ENCODE data around the gene PLCD1. TPM values are rescaled to one million over a fixed set of nuclear protein-coding genes. Genes with fewer than 3 reads are reported as not detected.
"Not testable (repeated sequence)": the region's sequence is repeated elsewhere in the genome, so short reads cannot be mapped to it uniquely, and the experiment has no call there.

PLCD1 gene
- total RNA-seq, 2 donors from 2014 or later, result 61.8 to 67.1 TPM

- no peaks in the 10 kb centered on the region for H3K9me3 ChIP-seq (ENCODE audit: control insufficient read depth, low read length, poor library complexity, severe bottlenecking)
- ATAC-seq (no peak), DNase-seq (no peak)
- Mint-ChIP-seq H3K4me1 (peaks cover 4% of the 10 kb centered on the region), H3K27ac (no peak overlapping the region), H3K27me3 (no peaks in the 10 kb centered on the region), H3K36me3 (ENCODE audit: low read depth) (peaks cover 12% of the 10 kb centered on the region), H3K4me3 (no peak overlapping the region)
Observed at GRCh38 chr3:38047896-38048295, 18.5 kb upstream of the PLCD1 start.

GRCh38 chr3:38046821-38047220 is 17.4 kb upstream of the PLCD1 start:
- peaks cover 14% of the 10 kb centered on the region for H3K36me3 Mint-ChIP-seq (ENCODE audit: low read depth)
- DNase-seq, result no peak
- H3K27me3 Mint-ChIP-seq, result no peaks in the 10 kb centered on the region
- H3K4me3 Mint-ChIP-seq, result no peak overlapping the region
- peak overlapping the region; percentile 45 for H3K27ac Mint-ChIP-seq
- no peak for ATAC-seq
- no peaks in the 10 kb centered on the region for H3K9me3 ChIP-seq (ENCODE audit: control insufficient read depth, low read length, poor library complexity, severe bottlenecking)
- peaks cover 6% of the 10 kb centered on the region for H3K4me1 Mint-ChIP-seq

GRCh38 chr3:38046027-38046426 is 16.6 kb upstream of the PLCD1 start:
- no peaks in the 10 kb centered on the region for H3K9me3 ChIP-seq (ENCODE audit: control insufficient read depth, low read length, poor library complexity, severe bottlenecking)
- DNase-seq, result no peak
- Mint-ChIP-seq H3K36me3 (ENCODE audit: low read depth) (peaks cover 14% of the 10 kb centered on the region), H3K4me3 (no peak overlapping the region), H3K27ac (peak overlapping the region; percentile 32), H3K27me3 (no peaks in the 10 kb centered on the region), H3K4me1 (peaks cover 6% of the 10 kb centered on the region)
- no peak for ATAC-seq

- Mint-ChIP-seq H3K27ac (no peak overlapping the region), H3K4me1 (peaks cover 21% of the 10 kb centered on the region), H3K36me3 (ENCODE audit: low read depth) (peaks cover 11% of the 10 kb centered on the region), H3K4me3 (no peak overlapping the region), H3K27me3 (no peaks in the 10 kb centered on the region)
- DNase-seq (no peak), ATAC-seq (no peak)
- no peaks in the 10 kb centered on the region for H3K9me3 ChIP-seq (ENCODE audit: control insufficient read depth, low read length, poor library complexity, severe bottlenecking)
Observed at GRCh38 chr3:38043486-38043885, 14.0 kb upstream of the PLCD1 start.

GRCh38 chr3:38040401-38040800 is 11.0 kb upstream of the PLCD1 start:
- Mint-ChIP-seq H3K36me3 (ENCODE audit: low read depth) (peaks cover 3% of the 10 kb centered on the region), H3K27ac (peak overlapping the region; percentile 91), H3K27me3 (no peaks in the 10 kb centered on the region), H3K4me3 (peak overlapping the region; percentile 53), H3K4me1 (peaks cover 32% of the 10 kb centered on the region)
- no peaks in the 10 kb centered on the region for H3K9me3 ChIP-seq (ENCODE audit: control insufficient read depth, low read length, poor library complexity, severe bottlenecking)
- ATAC-seq (no peak), DNase-seq (no peak)

- Mint-ChIP-seq H3K27ac (peak overlapping the region; percentile 91), H3K4me3 (peak overlapping the region; percentile 53), H3K36me3 (ENCODE audit: low read depth) (peaks cover 3% of the 10 kb centered on the region), H3K4me1 (peaks cover 32% of the 10 kb centered on the region), H3K27me3 (no peaks in the 10 kb centered on the region)
- H3K9me3 ChIP-seq (ENCODE audit: control insufficient read depth, low read length, poor library complexity, severe bottlenecking), result no peaks in the 10 kb centered on the region
- ATAC-seq (peak; percentile 62), DNase-seq (peak in 2 of 3 donors; percentile 38 to 53)
Observed at GRCh38 chr3:38039899-38040261, 10.4 kb upstream of the PLCD1 start.

GRCh38 chr3:38039101-38039898 is 9.9 kb upstream of the PLCD1 start, which contains the start of gene DLEC1:
TSS of gene DLEC1 (plus strand) at chr3:38039208. CDS start at chr3:38039226, 18 bp downstream.
- Mint-ChIP-seq H3K27me3 (no peaks in the 10 kb centered on the region), H3K36me3 (ENCODE audit: low read depth) (peaks cover 3% of the 10 kb centered on the region), H3K4me1 (peaks cover 34% of the 10 kb centered on the region), H3K27ac (peak within 1 kb of the TSS; percentile 91), H3K4me3 (peak within 1 kb of the TSS; percentile 53)
- H3K9me3 ChIP-seq (ENCODE audit: control insufficient read depth, low read length, poor library complexity, severe bottlenecking), result no peaks in the 10 kb centered on the region
- DNase-seq (peak; percentile 61 to 75 (median 72)), ATAC-seq (peak; percentile 68)

GRCh38 chr3:38038447-38038911 is 9.0 kb upstream of the PLCD1 start:
- H3K27ac Mint-ChIP-seq, result peak overlapping the region; percentile 91
- DNase-seq (peak in 1 of 3 donors; percentile 31), ATAC-seq (peak; percentile 67)
- H3K9me3 ChIP-seq (ENCODE audit: control insufficient read depth, low read length, poor library complexity, severe bottlenecking), result no peaks in the 10 kb centered on the region
- peaks cover 35% of the 10 kb centered on the region for H3K4me1 Mint-ChIP-seq
- peaks cover 3% of the 10 kb centered on the region for H3K36me3 Mint-ChIP-seq (ENCODE audit: low read depth)
- no peaks in the 10 kb centered on the region for H3K27me3 Mint-ChIP-seq
- peak overlapping the region; percentile 53 for H3K4me3 Mint-ChIP-seq

- no peaks in the 10 kb centered on the region for H3K36me3 Mint-ChIP-seq (ENCODE audit: low read depth)
- peak overlapping the region; percentile 37 for H3K4me3 Mint-ChIP-seq
- H3K27ac Mint-ChIP-seq, result peak overlapping the region; percentile 91
- no peaks in the 10 kb centered on the region for H3K27me3 Mint-ChIP-seq
- H3K9me3 ChIP-seq (ENCODE audit: control insufficient read depth, low read length, poor library complexity, severe bottlenecking), result no peaks in the 10 kb centered on the region
- ATAC-seq, result no peak
- DNase-seq, result no peak
- H3K4me1 Mint-ChIP-seq, result peaks cover 41% of the 10 kb centered on the region
Observed at GRCh38 chr3:38036906-38037305, 7.5 kb upstream of the PLCD1 start.

GRCh38 chr3:38036286-38036685 is 6.8 kb upstream of the PLCD1 start:
- H3K9me3 ChIP-seq (ENCODE audit: control insufficient read depth, low read length, poor library complexity, severe bottlenecking), result no peaks in the 10 kb centered on the region
- H3K27ac Mint-ChIP-seq, result peak overlapping the region; percentile 91
- peaks cover 47% of the 10 kb centered on the region for H3K4me1 Mint-ChIP-seq
- H3K27me3 Mint-ChIP-seq, result no peaks in the 10 kb centered on the region
- DNase-seq (no peak), ATAC-seq (no peak)
- no peak overlapping the region for H3K4me3 Mint-ChIP-seq
- H3K36me3 Mint-ChIP-seq (ENCODE audit: low read depth), result no peaks in the 10 kb centered on the region

- not testable (repeated sequence) for H3K27me3 Mint-ChIP-seq, H3K27ac Mint-ChIP-seq
Observed at GRCh38 chr3:38034335-38034734, 4.9 kb upstream of the PLCD1 start.

GRCh38 chr3:38033586-38033985 is 4.1 kb upstream of the PLCD1 start:
- not testable (repeated sequence) for H3K36me3 Mint-ChIP-seq (ENCODE audit: low read depth); H3K4me3 Mint-ChIP-seq; DNase-seq; H3K27me3 Mint-ChIP-seq; ATAC-seq; H3K27ac Mint-ChIP-seq; H3K9me3 ChIP-seq (ENCODE audit: control insufficient read depth, low read length, poor library complexity, severe bottlenecking)
- H3K4me1 Mint-ChIP-seq, result peaks cover 40% of the 10 kb centered on the region

More at GRCh38 chr3:38034335-38034734, 4.9 kb upstream of the PLCD1 start:
- not testable (repeated sequence) for DNase-seq; ATAC-seq; H3K36me3 Mint-ChIP-seq (ENCODE audit: low read depth); H3K9me3 ChIP-seq (ENCODE audit: control insufficient read depth, low read length, poor library complexity, severe bottlenecking); H3K4me3 Mint-ChIP-seq
- peaks cover 45% of the 10 kb centered on the region for H3K4me1 Mint-ChIP-seq

GRCh38 chr3:38032328-38032865 is 3.0 kb upstream of the PLCD1 start:
- Mint-ChIP-seq H3K27ac (peak overlapping the region; percentile 96), H3K4me3 (no peak overlapping the region), H3K4me1 (peaks cover 38% of the 10 kb centered on the region), H3K27me3 (no peaks in the 10 kb centered on the region), H3K36me3 (ENCODE audit: low read depth) (no peaks in the 10 kb centered on the region)
- no peak for ATAC-seq
- no peak for DNase-seq
- peaks cover 3% of the 10 kb centered on the region for H3K9me3 ChIP-seq (ENCODE audit: control insufficient read depth, low read length, poor library complexity, severe bottlenecking)
